ENCODE results near the gene SRPX. TPM values are rescaled to one million over a fixed set of nuclear protein-coding genes. Genes with fewer than 3 reads are reported as not detected.

SRPX gene
- total and polyA plus RNA-seq, 2 experiments from 2014 or later = 101 to 189 TPM

GRCh38 chrX:38214551-38215531 is 5.8 kb downstream of the SRPX start:
- H3K36me3 ChIP-seq (replicated peaks; ENCODE audit: insufficient read depth, low read depth) = no peaks in the 10 kb centered on the region
- H2AFZ ChIP-seq = no peak overlapping the region
- H3K9me3 ChIP-seq (ENCODE audit: low read depth) = no peaks in the 10 kb centered on the region
- H3K79me2 ChIP-seq = no peaks in the 10 kb centered on the region
- no peaks in the 10 kb centered on the region for H3K9me2 ChIP-seq (replicated peaks; ENCODE audit: insufficient read depth)
- no peak for TF ChIP-seq EZH2phosphoT487 (IDR thresholded peaks at IDR 0.05; ENCODE audit: low read depth, severe bottlenecking, unreplicated experiment)
- no peak for TF ChIP-seq CTCF (IDR thresholded peaks at IDR 0.05; ENCODE audit: poor library complexity)
- TF ChIP-seq EZH2 (IDR thresholded peaks at IDR 0.05; ENCODE audit: borderline replicate concordance) = no peak
- H3K4me3 ChIP-seq = no peak overlapping the region
- H3K4me2 ChIP-seq = no peak overlapping the region
- no peak overlapping the region for H3K27ac ChIP-seq
- H3K27me3 ChIP-seq = no peaks in the 10 kb centered on the region
- 70% methylated on average over 11 of the region's 11 CpGs for WGBS (ENCODE audit: low lambda C conversion rate, missing lambda C conversion rate)
- H4K20me1 ChIP-seq (ENCODE audit: insufficient read depth, poor library complexity, severe bottlenecking) = no peaks in the 10 kb centered on the region
- no peaks in the 10 kb centered on the region for H3K4me1 ChIP-seq (ENCODE audit: insufficient read depth)
- no peak for DNase-seq (ENCODE audit: low spot score)

DNA sequence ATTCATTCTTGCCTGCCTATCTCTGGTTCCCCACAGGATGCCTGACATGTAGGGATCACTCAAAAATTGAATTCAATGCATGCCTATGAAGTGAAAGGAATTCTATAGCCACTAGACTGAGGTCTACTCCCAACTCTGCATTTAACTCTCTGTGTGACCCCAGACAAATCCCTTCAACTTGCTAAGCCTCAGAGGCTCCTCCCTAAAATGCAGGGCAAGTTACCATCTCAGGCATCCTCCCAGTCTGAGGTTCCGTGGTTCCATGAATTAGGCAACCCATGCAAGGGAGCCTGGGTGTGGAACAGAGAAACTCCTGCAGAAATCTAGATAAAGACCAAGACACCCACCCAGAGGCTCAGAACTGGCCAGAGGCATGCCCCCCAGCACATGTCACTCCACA is 6.6 kb downstream of the SRPX start:
- TF ChIP-seq EZH2phosphoT487 (IDR thresholded peaks at IDR 0.05; ENCODE audit: low read depth, severe bottlenecking, unreplicated experiment) (no peak), EZH2 (IDR thresholded peaks at IDR 0.05; ENCODE audit: borderline replicate concordance) (no peak), CTCF (IDR thresholded peaks at IDR 0.05; ENCODE audit: poor library complexity) (no peak)
- H3K4me3 ChIP-seq = no peak overlapping the region
- H3K36me3 ChIP-seq (replicated peaks; ENCODE audit: insufficient read depth, low read depth) = no peaks in the 10 kb centered on the region
- no peaks in the 10 kb centered on the region for H3K79me2 ChIP-seq
- no peak for DNase-seq (ENCODE audit: low spot score)
- H3K9me3 ChIP-seq (ENCODE audit: low read depth) = no peaks in the 10 kb centered on the region
- no peaks in the 10 kb centered on the region for H3K9me2 ChIP-seq (replicated peaks; ENCODE audit: insufficient read depth)
- no peak overlapping the region for H3K4me2 ChIP-seq
- WGBS (ENCODE audit: low lambda C conversion rate, missing lambda C conversion rate) = 65% methylated on average over 1 of the region's 1 CpG
- H3K27me3 ChIP-seq = no peaks in the 10 kb centered on the region
- no peak overlapping the region for H3K27ac ChIP-seq
- H4K20me1 ChIP-seq (ENCODE audit: insufficient read depth, poor library complexity, severe bottlenecking) = no peaks in the 10 kb centered on the region
- no peak overlapping the region for H2AFZ ChIP-seq
- no peaks in the 10 kb centered on the region for H3K4me1 ChIP-seq (ENCODE audit: insufficient read depth)

GRCh38 chrX:38211891-38212635 is 8.6 kb downstream of the SRPX start:
- H4K20me1 ChIP-seq (ENCODE audit: insufficient read depth, poor library complexity, severe bottlenecking) = no peaks in the 10 kb centered on the region
- TF ChIP-seq EZH2 (IDR thresholded peaks at IDR 0.05; ENCODE audit: borderline replicate concordance) (no peak), CTCF (IDR thresholded peaks at IDR 0.05; ENCODE audit: poor library complexity) (no peak), EZH2phosphoT487 (IDR thresholded peaks at IDR 0.05; ENCODE audit: low read depth, severe bottlenecking, unreplicated experiment) (no peak)
- no peaks in the 10 kb centered on the region for H3K36me3 ChIP-seq (replicated peaks; ENCODE audit: insufficient read depth, low read depth)
- H3K79me2 ChIP-seq = no peaks in the 10 kb centered on the region
- H3K4me2 ChIP-seq = no peak overlapping the region
- H3K4me3 ChIP-seq = no peak overlapping the region
- no peak for DNase-seq (ENCODE audit: low spot score)
- no peaks in the 10 kb centered on the region for H3K27me3 ChIP-seq
- H3K9me2 ChIP-seq (replicated peaks; ENCODE audit: insufficient read depth) = no peaks in the 10 kb centered on the region
- H3K9me3 ChIP-seq (ENCODE audit: low read depth) = no peaks in the 10 kb centered on the region
- H2AFZ ChIP-seq = no peak overlapping the region
- no peaks in the 10 kb centered on the region for H3K4me1 ChIP-seq (ENCODE audit: insufficient read depth)
- no peak overlapping the region for H3K27ac ChIP-seq
- 52% methylated on average over 4 of the region's 4 CpGs for WGBS (ENCODE audit: low lambda C conversion rate, missing lambda C conversion rate)
